Measurements from ENCODE around the gene CEP44.

DNA sequence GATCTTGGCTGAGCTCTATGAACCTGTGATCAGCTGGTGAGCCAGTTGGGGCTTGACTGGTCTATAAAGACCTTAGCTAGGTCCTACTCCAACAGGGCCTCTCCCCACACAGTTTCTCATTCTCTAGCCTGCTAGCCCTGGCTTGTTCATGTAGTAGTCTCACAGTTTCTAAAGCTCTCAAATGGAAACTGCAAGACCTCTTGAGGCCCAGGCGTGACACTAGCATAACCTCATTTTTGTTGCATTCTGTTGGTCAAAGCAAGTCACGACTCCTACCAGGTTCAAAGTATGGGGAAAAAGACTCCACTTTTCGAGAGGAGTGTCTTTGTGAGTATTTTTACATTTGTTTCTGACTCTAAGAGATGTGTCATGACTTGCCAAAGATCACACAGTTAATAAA, 50.9 kb downstream of the CEP44 start:
- no peak for TF ChIP-seq USF2 (IDR thresholded peaks at IDR 0.05; ENCODE audit: low read depth, low read length)
- TF ChIP-seq CTCF (conservative IDR thresholded peaks at IDR 0.05; ENCODE audit: low read depth, low read length) = no peak
- TF ChIP-seq POLR2A (IDR thresholded peaks at IDR 0.05; ENCODE audit: low read depth, low read length) = no peak
- TF ChIP-seq MXI1 (IDR thresholded peaks at IDR 0.05; ENCODE audit: borderline replicate concordance, low read depth, low read length) = no peak
- no peak for TF ChIP-seq RAD21 (IDR thresholded peaks at IDR 0.05; ENCODE audit: low read length)
- TF ChIP-seq CEBPB (IDR thresholded peaks at IDR 0.05; ENCODE audit: low read depth, low read length) = no peak
- TF ChIP-seq, protein P1, sequence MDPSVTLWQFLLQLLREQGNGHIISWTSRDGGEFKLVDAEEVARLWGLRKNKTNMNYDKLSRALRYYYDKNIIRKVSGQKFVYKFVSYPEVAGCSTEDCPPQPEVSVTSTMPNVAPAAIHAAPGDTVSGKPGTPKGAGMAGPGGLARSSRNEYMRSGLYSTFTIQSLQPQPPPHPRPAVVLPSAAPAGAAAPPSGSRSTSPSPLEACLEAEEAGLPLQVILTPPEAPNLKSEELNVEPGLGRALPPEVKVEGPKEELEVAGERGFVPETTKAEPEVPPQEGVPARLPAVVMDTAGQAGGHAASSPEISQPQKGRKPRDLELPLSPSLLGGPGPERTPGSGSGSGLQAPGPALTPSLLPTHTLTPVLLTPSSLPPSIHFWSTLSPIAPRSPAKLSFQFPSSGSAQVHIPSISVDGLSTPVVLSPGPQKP (IDR thresholded peaks at IDR 0.05; ENCODE audit: borderline replicate concordance, low read depth, low read length) = no peak
- TF ChIP-seq MAZ (IDR thresholded peaks at IDR 0.05; ENCODE audit: borderline replicate concordance, low read depth, low read length) = no peak
- no peak for TF ChIP-seq FOS (IDR thresholded peaks at IDR 0.05; ENCODE audit: low read depth, low read length)
